Activated naive CD8-positive, alpha-beta T cell treated with anti-CD3 and anti-CD28 coated beads for 36 hours (primary cell): ENCODE data around the gene LANCL1. TPM values are rescaled to one million over a fixed set of nuclear protein-coding genes. Genes with fewer than 3 reads are reported as not detected.

Source experiments
- DNase-seq: peaks from one replicate; pipeline ENCODE4 v3.0.0; 2021
- H3K27ac Mint-ChIP-seq: one replicate; pipeline ENCODE4 v1.8.0; 2022; ENCODE audit warnings: mild to moderate bottlenecking, moderate library complexity, mixed read lengths
- H3K27me3 Mint-ChIP-seq: one replicate; pipeline ENCODE4 v1.8.0; 2022; ENCODE audit warnings: mild to moderate bottlenecking, mixed read lengths
- H3K36me3 Mint-ChIP-seq: one replicate; pipeline ENCODE4 v1.8.0; 2021; ENCODE audit warnings: mild to moderate bottlenecking, mixed read lengths
- H3K4me1 Mint-ChIP-seq: one replicate; pipeline ENCODE4 v1.8.0; 2021; ENCODE audit warnings: mixed read lengths
- H3K4me3 Mint-ChIP-seq: one replicate; pipeline ENCODE4 v1.8.0; 2022; ENCODE audit warnings: mild to moderate bottlenecking, moderate library complexity, mixed read lengths
- H3K9me3 Mint-ChIP-seq: one replicate; pipeline ENCODE4 v1.8.0; 2022; ENCODE audit warnings: mixed read lengths
- total RNA-seq, 2 experiments: library from RNA; stranded (reverse); gene quantifications; one replicate each; pipeline ENCODE4 v1.2.3, GENCODE V29; 2021

The LANCL1 gene
- total RNA-seq, 2 experiments from 2014 or later: 43.6 to 45.2 TPM

DNA sequence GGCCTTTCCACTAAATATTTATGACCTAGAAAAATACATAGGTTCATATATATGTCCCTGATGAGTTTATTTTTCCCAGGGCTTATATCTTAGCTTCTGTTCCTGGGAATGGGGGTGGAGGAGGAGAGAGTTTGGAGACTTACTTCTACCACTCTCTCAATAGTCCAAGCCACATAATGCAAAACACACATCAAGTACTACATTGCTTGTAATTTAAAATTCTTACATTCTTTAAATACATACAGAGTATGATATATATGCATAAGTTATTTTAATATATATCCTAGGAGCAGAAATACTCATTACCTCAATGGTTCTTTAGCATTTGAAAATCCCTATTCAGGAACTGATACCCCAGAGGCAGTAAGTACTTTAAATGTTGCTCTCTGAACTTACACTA lies 88.4 kb downstream of the LANCL1 start:
- DNase-seq: no peak
- H3K27me3 Mint-ChIP-seq: peaks cover 7% of the 10 kb centered on the region
- H3K36me3 Mint-ChIP-seq: no peaks in the 10 kb centered on the region
- no peak overlapping the region for H3K27ac Mint-ChIP-seq
- no peaks in the 10 kb centered on the region for H3K4me1 Mint-ChIP-seq
- H3K4me3 Mint-ChIP-seq: no peak overlapping the region
- no peaks in the 10 kb centered on the region for H3K9me3 Mint-ChIP-seq

DNA sequence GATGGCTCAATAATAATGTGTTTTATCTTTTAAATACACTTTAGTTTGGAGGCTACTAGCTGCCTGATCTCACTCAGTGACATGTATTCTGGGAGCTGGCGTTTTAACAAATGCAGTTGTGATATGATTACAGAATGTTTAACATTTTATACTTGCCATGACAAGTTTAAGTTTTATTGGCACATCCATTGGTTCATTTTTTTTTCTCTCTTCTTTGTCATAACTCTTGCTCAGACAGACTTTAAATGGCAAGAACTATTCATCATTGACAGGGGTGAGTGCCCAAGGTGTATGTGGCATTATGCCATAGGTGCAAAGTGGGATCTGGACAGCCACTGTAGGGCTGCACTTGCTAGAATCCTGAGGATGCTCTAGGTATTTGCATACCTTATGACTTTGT lies 89.5 kb downstream of the LANCL1 start:
- no peak overlapping the region for H3K4me3 Mint-ChIP-seq
- no peaks in the 10 kb centered on the region for H3K9me3 Mint-ChIP-seq
- no peaks in the 10 kb centered on the region for H3K36me3 Mint-ChIP-seq
- H3K27me3 Mint-ChIP-seq: peaks cover 7% of the 10 kb centered on the region
- DNase-seq: no peak
- H3K4me1 Mint-ChIP-seq: no peaks in the 10 kb centered on the region
- H3K27ac Mint-ChIP-seq: no peak overlapping the region

Other genes starting within 250 kb of the LANCL1 start
- not detected for gene MYL1, start 161.6 kb downstream of the LANCL1 start, total RNA-seq
- 1 to 10 TPM; 2.6 to 2.8 TPM for gene CPS1, start 79.8 kb upstream of the LANCL1 start, total RNA-seq